Measurements from ENCODE around the gene BEX4. TPM values are rescaled to one million over a fixed set of nuclear protein-coding genes. Genes with fewer than 3 reads are reported as not detected.
"Not testable (repeated sequence)": the region's sequence is repeated elsewhere in the genome, so short reads cannot be mapped to it uniquely, and the experiment has no call there.

BEX4 gene
- polyA plus RNA-seq, 1 experiment, result 13.6 TPM

DNA sequence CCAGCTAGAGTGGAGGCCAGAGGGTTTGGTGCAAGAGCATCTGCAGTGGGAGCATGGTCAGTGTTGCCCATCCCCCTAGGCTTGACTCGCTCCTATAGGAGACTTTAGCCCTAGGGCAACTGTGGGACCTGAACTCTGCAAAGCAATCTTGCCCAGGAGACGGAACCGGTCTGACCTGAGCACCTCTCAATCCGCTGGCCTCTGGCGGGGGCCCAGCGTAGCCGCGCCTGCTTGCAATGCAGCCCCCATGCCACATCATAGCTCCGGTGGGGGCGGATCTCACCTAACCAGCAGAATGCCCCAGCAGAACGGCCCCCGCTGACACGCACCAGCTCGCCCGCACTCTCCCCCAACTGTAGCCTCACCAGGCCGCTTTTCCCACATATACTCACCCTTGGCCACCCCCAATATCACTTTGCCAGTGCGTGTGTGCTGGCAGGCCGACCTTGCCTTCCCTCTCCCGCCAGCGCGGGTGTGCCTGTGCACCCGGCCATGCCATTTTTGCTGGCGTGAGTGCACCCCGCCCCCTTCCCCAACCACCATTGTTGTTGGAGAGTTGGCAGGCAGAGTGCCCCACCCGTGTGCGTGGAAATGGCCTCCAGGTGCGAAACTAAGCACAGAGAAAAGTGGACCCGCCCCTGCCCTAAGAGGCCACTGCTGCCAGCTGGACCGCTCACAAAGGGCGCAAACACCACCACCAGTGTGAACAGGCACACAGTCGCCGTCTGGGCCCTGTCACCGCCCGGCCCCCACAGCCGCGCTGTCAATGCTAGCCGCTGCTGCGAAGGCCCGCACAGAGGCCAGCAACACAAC lies 5.8 kb downstream of the BEX4 start:
- TF ChIP-seq, protein P1, sequence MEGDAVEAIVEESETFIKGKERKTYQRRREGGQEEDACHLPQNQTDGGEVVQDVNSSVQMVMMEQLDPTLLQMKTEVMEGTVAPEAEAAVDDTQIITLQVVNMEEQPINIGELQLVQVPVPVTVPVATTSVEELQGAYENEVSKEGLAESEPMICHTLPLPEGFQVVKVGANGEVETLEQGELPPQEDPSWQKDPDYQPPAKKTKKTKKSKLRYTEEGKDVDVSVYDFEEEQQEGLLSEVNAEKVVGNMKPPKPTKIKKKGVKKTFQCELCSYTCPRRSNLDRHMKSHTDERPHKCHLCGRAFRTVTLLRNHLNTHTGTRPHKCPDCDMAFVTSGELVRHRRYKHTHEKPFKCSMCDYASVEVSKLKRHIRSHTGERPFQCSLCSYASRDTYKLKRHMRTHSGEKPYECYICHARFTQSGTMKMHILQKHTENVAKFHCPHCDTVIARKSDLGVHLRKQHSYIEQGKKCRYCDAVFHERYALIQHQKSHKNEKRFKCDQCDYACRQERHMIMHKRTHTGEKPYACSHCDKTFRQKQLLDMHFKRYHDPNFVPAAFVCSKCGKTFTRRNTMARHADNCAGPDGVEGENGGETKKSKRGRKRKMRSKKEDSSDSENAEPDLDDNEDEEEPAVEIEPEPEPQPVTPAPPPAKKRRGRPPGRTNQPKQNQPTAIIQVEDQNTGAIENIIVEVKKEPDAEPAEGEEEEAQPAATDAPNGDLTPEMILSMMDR (IDR thresholded peaks at IDR 0.05; ENCODE audit: insufficient read depth, low read depth, low read length), result no peak
- Histone ChIP-seq H3K36me3 (ENCODE audit: control insufficient read depth, insufficient read depth, low read length) (no peaks in the 10 kb centered on the region), H3K27me3 (ENCODE audit: control insufficient read depth, insufficient read depth, low read length) (peaks cover 4% of the 10 kb centered on the region; the same call in 1 of the 2 replicates), H3K4me3 (ENCODE audit: low read depth, low read length) (no peak overlapping the region)
- ChIA-PET CTCF (no interaction called here), POLR2A (no interaction called here)
- DNase-seq (ENCODE audit: low read depth), result no peak

DNA sequence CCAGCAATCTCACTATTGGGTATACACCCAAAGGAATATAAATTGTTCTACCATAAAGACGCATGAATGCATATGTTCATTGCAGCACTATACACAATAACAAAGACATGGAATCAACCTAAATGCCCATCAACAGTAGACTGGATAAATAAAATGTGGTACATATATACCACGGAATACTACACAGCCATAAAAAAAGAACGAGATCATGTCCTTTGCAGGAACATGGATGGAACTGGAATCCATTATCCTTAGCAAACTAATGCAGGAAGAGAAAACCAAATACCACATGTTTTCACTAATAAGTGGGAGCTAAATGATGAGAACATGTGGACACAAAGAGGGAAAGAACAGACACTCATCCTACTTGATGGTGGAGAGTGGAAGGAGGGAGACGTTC lies 11.0 kb downstream of the BEX4 start:
- CTCF ChIA-PET; H3K4me3 ChIP-seq (ENCODE audit: low read depth, low read length); H3K36me3 ChIP-seq (ENCODE audit: control insufficient read depth, insufficient read depth, low read length); POLR2A ChIA-PET; H3K27me3 ChIP-seq (ENCODE audit: control insufficient read depth, insufficient read depth, low read length); DNase-seq (ENCODE audit: low read depth): not testable (repeated sequence)

DNA sequence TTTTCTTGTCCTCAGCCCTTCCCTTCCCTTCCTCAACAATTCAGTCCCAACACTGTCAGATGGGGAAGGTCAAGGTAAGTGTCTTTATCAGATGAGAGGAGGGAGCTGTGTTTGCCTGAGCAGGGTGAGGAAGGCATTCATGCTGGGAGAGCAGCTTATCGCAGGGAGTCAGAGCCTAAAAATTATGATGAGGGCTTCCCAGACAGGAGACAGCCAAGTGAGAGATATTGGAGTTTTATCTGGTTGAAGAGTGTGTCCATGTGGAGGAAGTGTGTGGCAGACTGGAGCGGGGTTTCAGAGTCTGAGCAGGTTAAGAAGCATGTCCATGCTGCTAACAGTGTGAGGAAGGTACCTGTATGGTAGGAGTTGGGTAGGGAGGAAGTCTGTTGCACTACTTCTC lies 18.4 kb downstream of the BEX4 start:
- DNase-seq (ENCODE audit: low read depth), result no peak
- no peaks in the 10 kb centered on the region; the same call in 1 of the 2 replicates for H3K27me3 ChIP-seq (ENCODE audit: control insufficient read depth, insufficient read depth, low read length)
- H3K36me3 ChIP-seq (ENCODE audit: control insufficient read depth, insufficient read depth, low read length), result no peaks in the 10 kb centered on the region
- ChIA-PET CTCF (no interaction called here), POLR2A (no interaction called here)
- TF ChIP-seq, protein P1 (IDR thresholded peaks at IDR 0.05; ENCODE audit: insufficient read depth, low read depth, low read length), result no peak
- no peak overlapping the region for H3K4me3 ChIP-seq (ENCODE audit: low read depth, low read length)

DNA sequence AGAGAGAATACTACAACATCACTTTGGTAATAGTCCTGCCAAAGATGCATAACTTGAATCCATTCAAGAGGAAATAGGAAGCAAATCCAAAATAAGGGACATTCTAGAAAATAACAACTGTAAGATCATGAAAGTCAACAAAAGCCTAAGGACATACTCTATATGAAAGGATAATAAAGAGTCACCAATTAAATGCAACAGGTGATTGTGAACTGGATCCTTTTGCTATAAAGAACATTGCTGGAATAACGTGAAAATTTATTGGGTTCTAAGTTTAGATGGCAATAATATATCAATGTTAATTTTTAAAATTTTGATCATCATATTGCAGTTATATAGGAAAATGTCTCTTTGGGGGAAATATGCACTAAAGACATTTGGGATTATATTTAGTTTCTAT lies 20.0 kb downstream of the BEX4 start:
- POLR2A ChIA-PET, result no interaction called here
- H3K27me3 ChIP-seq (ENCODE audit: control insufficient read depth, insufficient read depth, low read length), result no peaks in the 10 kb centered on the region; the same call in 1 of the 2 replicates
- no peak overlapping the region for H3K4me3 ChIP-seq (ENCODE audit: low read depth, low read length)
- TF ChIP-seq, protein P1 (IDR thresholded peaks at IDR 0.05; ENCODE audit: insufficient read depth, low read depth, low read length), result no peak
- no peak for DNase-seq (ENCODE audit: low read depth)
- H3K36me3 ChIP-seq (ENCODE audit: control insufficient read depth, insufficient read depth, low read length), result no peaks in the 10 kb centered on the region
- CTCF ChIA-PET, result no interaction called here

DNA sequence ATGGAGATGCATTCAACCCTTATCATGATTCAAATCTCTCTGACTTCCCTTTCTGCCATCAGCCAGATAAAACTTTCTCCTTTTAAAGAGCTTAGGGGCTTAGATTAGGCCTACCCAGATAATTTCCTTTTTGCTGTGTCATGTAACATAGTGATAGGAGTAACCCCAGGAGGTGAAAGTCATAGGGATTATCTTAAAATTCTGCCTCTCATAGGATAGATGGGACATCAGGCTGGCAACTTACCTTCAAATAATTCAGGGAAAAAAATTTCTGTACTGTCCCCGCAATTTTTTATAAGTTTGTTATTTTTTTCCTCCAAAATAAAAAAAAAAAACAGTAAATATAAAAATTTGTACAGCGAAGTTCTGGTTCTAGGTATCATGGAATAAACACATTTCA lies 20.7 kb downstream of the BEX4 start:
- CTCF ChIA-PET; DNase-seq (ENCODE audit: low read depth); H3K27me3 ChIP-seq (ENCODE audit: control insufficient read depth, insufficient read depth, low read length); H3K4me3 ChIP-seq (ENCODE audit: low read depth, low read length); POLR2A ChIA-PET; H3K36me3 ChIP-seq (ENCODE audit: control insufficient read depth, insufficient read depth, low read length): not testable (repeated sequence)

DNA sequence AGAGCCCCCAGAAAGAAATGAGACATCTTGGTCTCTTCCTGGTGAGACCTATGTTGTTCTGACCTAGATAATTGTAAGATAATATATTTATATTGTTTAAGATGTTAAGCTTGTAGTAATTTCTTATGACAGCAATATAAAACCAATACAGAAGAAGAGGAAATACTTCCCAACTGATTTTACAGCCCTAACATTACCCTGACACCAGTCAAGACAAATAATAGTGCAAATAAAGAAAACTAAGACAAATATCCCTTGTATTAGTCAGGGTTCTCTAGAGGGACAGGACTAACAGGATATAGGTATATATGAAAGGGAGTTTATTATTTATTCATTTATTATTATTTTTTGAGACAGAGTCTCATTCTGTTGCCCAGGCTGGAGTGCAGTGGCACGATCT lies 21.4 kb downstream of the BEX4 start:
- no peaks in the 10 kb centered on the region for H3K36me3 ChIP-seq (ENCODE audit: control insufficient read depth, insufficient read depth, low read length)
- DNase-seq (ENCODE audit: low read depth), result no peak
- no peak overlapping the region for H3K4me3 ChIP-seq (ENCODE audit: low read depth, low read length)
- H3K27me3 ChIP-seq (ENCODE audit: control insufficient read depth, insufficient read depth, low read length), result no peaks in the 10 kb centered on the region; the same call in 1 of the 2 replicates
- POLR2A ChIA-PET, result no interaction called here
- TF ChIP-seq, protein P1 (IDR thresholded peaks at IDR 0.05; ENCODE audit: insufficient read depth, low read depth, low read length), result no peak
- CTCF ChIA-PET, result no interaction called here

Measured in BJ (cell line).